Urothelium cell line (cell line): Measurements from ENCODE around the gene HLA-DQA1.
"Not testable (repeated sequence)": the region's sequence is repeated elsewhere in the genome, so short reads cannot be mapped to it uniquely, and the experiment has no call there.

Experiments
- DNase-seq: peaks from one replicate; pipeline ENCODE4 v3.0.0; 2011; ENCODE audit warnings: low spot score, mixed read lengths
- FAIRE-seq: peaks from 2 replicates; lab custom pipeline; 2011; peaks lifted over from hg19 to GRCh38; lab: Jason Lieb, UNC

The HLA-DQA1 gene

DNA sequence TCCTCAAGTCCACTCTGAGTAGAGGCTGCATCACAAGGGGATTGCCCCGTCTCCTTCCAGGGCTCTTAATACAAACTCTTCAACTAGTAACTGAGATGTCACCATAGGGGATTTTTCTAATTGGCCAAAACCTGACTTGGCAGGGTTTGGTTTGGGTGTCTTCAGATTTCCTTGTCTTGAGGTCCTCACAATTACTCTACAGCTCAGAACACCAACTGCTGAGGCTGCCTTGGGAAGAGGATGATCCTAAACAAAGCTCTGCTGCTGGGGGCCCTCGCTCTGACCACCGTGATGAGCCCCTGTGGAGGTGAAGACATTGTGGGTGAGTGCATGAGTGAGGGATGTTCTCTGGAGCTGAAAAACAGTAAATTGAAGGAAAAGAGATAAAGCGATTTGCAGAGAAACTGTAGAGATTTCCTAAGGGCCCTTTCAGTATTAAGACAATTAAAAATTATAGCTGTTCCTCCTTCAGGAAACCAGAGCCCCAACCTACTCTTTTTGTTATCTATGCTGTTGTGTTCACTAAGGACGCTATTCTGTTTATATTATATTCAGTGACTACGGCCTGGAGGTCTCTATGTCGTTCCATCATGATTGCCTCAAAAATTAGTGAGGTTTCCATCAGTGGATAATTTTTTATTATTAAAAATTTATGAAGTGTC, at the start of gene HLA-DQA1:
TSS of gene HLA-DQA1 (plus strand) at position 188 of the 662 bp plus-strand sequence. CDS start at position 241, 53 bp downstream.
- FAIRE-seq (no peak), DNase-seq (no peak)

DNA sequence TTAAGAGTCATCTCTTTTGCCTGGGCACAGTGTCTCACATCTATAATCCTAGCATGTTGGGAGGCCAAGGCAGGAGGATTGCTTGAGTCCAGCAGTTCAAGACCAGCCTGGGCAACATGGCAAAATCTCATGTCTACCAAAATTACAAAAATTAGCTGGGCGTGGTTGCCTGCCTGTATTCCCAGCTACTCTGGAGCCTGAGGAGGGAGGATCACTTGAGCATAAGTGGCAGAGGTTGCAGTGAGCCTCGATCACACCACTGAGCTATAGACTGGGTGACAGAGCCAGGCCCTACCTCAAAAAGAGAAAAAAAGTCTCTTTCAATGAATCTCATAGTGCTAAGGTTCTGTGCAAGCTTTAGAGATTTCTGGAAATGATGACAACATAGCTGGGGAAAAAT, 49.0 kb upstream of the HLA-DQA1 start:
- FAIRE-seq (no peak), DNase-seq (no peak)

DNA sequence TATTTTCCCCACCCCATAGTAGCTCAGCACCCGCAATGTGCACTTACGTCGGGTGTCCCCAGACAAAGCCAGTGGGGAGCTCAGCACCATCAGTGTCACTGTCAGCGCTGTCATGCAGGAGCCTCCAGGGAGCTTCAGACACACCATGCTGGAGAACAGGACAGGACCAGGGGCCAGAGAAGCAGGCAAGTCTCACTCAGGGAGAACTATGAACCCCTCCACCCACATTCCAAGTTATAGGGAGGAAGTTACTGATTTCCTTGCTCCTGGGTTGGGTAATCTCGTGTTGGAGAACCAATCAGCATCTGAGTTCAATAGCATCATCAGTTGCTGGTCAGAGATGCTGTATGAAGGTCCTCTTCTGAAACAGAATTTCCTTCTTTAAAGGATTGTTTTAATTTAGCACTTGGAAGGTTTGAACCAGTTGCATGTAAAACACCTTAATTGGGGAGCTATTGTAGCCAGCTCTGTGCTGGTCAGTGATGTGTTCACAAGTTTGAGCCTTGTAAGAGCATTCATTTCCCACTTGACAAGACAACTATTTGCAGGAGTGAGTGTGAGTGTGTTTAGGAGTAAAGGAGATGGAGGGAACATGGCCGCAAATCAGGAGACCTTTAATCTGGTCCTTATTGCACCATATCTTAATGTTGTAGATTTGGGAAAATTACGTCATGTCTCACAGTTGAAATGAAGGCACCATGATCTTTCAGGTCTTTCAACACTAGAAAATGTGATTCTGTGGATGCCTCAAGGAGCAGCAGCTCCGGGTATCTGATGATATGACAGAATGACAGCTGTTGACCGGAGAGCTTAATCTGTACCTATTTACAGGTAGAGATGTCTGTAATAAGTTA, 47.4 kb upstream of the HLA-DQA1 start, which contains the start of gene HLA-DRB1:
TSS of gene HLA-DRB1 (minus strand) at position 253 of the 854 bp plus-strand sequence. CDS start at position 147, 106 bp downstream.
- no peak for DNase-seq
- FAIRE-seq: peak; percentile 94

DNA sequence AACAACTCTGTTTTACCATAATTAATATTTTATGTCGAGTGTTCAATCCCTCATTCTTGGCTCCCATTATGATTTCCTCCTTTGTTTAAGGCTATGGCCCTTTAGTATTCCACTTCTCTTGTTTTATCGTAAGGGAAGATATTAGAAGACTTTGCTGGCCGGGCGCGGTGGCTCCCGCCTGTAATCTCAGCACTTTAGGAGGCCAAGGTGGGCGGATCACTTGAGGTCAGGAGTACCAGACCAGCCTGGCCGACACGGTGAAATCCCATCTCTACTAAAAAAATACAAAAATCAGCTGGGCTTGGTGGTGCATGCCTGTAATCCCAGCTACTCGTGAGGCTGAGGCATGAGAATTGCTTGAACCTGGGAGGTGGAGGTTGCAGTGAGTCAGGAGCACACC, 46.5 kb upstream of the HLA-DQA1 start:
- DNase-seq, FAIRE-seq: not testable (repeated sequence)

DNA sequence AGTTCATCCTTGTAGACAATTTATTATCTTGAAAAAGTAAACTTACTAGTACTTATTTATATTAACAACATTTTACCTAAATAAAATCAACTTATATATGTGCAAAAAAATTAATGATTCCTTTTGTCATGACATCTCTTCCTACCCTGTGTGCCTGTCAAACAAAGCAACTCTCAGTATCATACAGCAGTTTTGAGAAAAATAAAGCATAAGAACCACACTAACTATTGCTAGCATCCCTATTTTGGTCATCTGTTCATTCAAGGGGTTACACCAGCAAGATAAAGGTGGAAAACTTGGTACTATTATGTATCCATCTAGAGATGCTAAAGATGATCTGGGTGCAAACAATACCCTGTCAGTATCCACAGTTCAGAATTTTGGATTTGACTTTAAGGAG, 40.2 kb upstream of the HLA-DQA1 start:
- no peak for DNase-seq
- FAIRE-seq: no peak

DNA sequence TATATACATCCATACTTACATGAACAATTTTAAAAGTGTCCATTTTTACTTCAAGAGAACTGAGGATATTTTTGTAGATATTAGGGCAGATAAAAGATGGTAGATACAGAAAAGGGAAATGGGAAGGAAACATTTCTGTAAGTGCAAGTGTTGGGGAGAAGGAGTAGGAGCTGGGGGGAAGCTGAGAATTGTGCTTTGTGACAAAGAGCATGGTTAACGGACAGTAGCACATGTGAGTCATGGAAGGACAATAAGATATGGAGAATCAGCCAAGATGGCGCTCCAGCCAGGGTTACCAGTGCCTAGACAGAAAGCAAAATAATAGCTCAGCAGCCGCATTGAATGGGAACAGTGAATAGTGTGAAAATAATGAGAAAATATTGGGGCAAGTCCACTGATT, 34.8 kb upstream of the HLA-DQA1 start:
- FAIRE-seq (no peak), DNase-seq (no peak)

DNA sequence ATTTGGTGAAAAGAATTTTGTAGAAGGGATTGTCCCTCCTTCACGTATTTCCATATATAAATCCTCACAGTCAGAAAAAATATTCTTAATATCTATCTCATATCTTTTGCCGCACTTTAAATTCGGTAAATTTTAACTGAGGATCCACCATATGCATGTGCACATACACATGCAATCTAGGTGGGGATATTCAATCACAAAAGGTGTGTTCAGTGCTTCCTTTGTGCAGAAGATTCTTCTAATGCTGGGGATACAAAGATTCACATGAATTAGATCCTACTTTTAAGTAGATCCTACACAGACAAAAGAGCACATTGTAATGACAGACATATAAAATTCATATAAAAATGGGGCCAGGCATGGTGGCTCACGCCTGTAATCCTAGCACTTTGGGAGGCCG, 34.0 kb upstream of the HLA-DQA1 start:
- FAIRE-seq: no peak
- DNase-seq: no peak

DNA sequence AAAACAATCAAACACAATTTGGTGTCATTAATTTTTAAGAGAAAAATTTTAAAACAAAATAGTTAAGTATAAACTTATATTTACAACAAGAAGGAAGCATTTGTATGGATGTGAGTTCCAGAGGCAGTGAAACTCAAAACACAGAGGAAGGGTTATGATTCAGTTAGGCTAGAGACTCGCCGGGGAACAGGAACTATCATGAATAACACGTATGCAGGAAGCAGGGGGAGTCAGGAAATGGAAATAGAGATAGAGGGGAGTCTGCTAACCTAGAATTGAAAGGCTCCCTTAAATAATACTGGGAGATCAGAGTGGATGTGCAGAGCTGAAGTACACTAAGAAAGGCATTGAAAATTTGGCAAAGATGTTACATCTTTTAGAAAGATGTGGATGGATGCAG, 33.3 kb upstream of the HLA-DQA1 start:
- FAIRE-seq: no peak
- no peak for DNase-seq

DNA sequence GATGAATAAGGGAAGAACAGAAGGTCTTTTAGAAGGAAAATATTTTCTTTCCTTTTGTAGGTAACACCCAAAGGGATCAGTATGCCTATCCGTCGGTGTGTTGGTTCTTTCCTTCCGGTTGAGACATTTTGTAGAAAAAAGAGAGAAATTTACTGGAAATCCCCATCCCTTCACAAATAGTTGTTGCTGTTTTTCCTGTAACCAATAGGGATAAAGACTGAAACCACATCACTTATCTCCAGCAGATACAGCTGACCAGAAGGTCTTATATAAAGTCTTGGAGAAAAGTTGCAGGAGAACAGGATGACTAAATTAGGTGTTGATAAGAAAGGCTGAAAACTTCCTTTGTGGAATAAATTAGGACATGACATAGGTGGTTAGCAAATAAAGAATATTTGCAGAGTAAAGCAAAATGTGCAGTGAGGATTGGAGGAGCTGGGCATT, 32.8 kb upstream of the HLA-DQA1 start:
- no peak for DNase-seq
- no peak for FAIRE-seq

DNA sequence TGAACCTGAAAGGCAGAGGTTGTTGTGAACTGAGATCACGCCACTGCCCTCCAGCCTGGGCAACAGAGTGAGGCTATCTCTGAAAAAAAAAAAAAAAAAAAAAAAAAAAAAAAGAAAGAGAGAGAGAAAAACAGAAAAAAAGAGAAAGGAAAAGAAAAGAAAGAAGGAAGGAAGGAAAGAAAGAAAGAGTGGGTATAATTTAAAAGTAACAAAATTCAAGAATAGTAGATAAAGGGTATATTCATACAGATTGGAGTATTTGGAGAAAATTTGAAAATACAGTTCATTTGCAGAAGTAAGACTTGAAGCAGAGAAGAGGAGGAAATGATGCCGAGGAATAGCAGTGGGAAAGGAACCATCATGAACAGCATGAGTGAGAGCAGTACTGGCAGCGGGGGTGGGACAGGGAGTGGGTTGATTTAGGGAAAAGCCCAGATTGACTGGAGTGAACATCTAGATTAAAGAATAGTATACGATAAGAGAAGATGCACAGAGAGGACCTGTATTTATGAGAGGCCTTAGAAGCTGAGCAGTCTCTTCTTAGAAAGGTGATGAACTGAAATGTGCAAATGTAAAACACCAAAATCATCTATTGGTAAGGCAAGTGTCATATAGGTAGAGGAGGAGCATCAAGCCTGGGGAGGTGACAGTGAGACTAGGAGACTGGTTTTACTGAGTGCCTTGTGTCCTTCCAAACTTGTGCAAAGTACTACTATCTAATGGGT, 29.8 kb upstream of the HLA-DQA1 start:
- no peak for FAIRE-seq
- DNase-seq: no peak

DNA sequence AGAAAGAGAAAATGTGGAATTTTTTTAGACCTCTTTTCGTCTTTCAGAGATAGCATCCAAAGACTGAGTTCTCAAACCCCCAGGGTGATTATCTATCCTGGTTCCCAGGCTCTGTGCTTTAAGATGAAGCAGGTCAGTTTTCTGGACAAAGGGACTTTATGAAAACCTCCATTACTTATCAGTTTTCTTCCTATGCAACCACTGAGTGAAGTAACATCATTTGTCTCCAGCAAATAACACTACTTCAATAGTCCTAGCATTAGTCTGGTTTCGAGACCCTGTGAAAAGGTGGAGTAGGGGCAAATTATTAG, 29.3 kb upstream of the HLA-DQA1 start:
- FAIRE-seq: no peak
- no peak for DNase-seq

DNA sequence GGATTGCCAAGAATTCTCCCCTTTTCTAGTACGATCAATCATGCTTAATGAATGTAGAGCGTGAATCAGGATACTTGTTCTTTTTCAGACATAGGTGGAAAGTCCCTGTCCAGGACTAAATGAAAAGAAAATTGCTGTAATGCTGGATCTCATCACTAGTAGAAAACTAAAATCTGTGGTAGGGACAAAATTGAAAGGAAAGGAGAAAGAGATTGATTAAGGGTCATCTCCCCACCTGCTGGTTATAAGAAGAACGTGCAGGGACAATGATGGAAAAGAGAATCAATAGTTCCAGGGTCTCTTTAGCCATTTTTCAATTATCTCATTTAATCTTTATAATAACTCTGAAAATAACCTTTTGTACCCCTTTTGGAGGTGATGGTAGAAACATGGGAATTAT, 28.8 kb upstream of the HLA-DQA1 start:
- FAIRE-seq (no peak), DNase-seq (no peak)

DNA sequence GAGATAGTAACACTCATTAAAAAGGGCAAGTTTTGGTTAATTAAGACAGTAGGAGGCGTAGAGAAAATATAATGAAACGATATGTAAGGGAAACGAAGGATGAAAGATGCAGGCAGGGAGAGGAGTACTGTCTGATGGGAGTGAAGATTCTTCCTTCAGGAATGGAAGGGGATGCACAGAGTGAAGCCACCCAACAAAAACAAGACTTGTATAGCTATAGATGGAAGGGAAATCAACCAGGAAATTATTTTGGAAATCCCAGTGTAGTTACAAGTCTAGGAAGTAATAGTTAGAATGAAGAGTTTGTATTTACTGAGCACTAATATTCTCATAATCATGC, 27.8 kb upstream of the HLA-DQA1 start:
- no peak for FAIRE-seq
- no peak for DNase-seq

DNA sequence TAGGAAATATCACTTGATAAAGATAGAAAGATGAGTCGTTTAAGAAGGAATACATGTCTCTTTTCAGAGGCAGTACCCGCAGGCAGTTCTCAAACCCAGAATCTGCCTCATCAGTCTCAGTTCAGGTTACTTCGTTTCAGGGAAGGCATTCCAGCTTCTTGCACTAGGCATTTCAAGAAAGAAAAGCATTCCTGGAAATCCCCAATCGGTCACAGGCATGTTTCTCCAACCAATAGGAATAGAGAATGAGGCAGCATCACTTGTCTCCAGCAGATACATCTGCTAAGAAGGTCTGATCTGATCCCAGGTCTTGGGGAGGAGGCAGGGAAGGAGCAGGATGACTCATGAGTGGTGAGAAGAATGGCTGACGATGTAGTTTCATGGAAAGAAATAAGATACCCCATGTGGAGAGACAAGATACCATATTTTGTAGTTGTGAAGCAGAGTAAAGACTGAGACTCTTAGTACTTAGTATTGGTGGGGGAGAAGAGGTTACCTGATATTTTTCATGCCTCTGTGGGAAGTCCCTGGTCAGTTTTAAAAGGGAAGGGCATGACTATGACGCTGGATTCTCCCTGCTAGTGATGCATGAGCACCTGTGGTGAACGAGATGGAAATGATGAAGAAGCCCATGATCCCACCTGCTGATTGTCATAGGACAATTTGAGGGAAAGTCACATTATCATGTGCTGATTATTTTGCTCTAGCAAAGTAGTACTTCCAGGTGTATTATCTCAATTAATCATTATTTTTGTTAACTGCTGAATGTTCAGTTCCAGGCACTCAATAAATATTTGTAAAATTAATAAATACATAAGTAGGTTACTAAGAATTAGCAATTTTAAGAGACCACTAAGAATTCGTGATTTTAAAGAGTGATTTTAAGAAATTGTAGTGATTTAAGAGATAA, 27.2 kb upstream of the HLA-DQA1 start:
- peak; percentile 88 for FAIRE-seq
- peak; percentile 78 for DNase-seq

DNA sequence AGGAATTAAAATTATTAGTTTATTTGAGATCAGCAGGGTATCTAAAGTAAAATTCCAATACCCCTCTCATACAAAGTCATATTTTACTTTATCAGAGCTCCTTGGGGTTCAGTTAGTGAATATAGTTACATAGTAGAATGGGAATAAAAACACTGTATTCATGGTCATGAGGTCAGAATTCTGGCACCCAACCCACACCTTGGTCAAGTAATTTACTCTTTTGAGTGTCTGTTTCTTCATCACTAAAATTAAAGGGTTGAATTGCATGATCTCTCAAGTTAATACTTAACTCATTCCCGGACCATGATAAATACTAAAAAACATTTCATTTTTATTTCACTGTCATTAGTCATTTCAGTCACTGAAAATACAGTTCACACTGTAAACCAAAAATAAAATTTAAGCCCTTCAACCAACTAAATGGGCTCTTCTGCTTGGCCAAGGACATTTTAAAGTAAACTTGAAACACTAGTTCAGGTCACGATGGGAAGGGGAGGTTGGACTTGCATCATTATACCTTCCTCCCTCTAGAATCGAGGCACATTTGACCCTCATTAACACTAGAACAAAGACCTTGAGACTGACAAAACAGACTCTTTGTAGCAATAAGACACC, 26.4 kb upstream of the HLA-DQA1 start:
- no peak for DNase-seq

DNA sequence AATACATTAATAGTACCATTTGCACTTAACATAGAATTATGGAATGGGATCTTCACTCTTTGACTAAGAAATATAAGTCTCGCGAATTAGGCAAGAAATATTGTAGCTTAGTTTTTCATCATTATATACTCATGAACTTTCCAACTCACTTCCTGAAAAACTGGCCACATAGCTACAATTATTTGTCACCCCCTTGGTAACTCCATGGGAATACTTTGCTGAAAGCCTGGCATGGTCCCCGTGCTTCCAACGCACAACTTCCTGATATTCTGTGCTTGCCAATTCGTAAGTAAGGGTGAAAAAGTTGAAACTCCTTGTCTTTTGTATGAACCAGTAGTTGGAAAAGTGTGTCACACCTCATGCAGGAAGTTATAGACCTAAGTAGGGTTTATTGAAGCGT, 23.7 kb upstream of the HLA-DQA1 start:
- FAIRE-seq (no peak), DNase-seq (no peak)

More for the DNA sequence above, 26.4 kb upstream of the HLA-DQA1 start:
- FAIRE-seq: no peak

DNA sequence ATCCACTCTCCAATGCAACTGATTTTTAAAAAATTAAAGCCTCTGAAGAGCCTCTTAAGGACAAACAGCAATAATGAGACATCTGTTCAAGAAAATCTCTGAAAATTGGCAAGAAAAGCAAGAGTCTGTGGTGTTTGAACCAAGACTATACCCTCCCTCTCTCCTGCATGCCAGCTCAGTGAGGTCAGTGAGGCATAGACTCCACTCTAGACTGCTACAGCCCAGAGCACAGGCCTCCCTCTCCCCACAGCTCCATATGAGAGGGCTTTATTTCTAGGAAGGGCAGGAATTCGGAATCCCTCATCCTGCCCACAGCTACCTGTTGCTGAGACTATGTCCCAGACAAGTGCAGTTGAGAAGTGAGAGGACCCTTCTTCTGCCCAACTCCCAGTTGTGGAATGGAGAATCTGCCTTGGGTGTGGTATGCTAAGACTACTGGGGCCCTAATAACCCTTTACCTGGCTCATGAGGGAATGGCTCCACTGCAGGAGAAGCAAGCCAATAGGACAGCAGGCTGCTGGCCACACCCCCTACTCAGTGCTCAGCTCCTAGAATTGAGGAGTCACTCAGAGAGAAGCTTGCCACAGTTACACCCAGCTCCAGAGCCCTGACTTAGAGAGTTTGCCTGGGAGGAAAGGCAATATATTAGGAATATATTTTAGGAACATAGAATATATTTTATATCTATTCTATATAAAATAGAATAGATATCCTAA, 22.7 kb upstream of the HLA-DQA1 start:
- FAIRE-seq (no peak), DNase-seq (peak; percentile 21)

DNA sequence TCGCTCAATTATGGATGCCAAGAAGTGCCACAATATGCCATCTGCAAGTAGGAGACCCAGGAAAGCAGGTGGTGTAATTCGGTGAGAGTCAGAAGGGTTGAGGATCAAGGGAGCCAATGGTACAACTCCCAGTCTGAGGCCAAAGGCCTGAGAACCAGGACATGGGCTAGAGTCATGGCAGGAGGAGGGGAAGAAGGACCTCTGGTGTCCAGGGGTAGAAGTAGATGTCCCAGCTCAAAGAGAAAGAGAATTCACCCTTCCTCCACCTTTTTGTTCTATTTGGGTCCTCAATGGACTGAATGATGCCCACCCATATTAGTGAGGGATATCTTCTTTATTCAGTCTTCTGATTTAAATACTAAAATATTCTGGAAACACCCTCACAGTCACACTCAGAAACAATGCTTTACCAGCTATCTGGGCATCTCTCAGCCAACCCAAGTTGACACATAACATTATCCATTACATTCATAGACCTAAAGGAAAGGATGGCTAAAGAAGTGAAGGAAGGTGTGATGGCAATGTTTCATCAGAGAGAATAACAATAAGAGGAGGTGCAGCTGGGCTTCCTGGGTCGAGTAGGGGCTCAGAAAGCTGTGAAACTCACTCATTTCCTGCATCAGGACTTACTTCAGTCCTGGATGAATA, 21.2 kb upstream of the HLA-DQA1 start:
- DNase-seq (no peak), FAIRE-seq (no peak)

DNA sequence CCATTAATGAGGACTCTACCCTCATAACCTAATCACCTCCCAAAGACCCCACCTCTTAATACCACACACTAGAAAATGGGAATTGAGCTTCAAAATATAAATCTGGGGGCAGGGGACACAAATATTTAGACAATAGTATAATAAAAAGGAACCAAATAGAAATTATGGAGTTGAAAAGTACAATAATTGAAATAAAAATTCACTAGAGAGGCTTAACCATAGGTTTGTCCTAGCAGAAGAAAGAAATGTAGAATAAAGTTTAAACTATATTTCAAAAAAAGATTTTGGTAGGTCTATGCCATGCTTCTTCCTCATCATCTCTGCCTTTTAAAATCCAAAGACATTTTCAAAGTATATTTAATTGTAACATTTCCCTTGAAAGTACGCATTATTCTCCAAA, 19.5 kb upstream of the HLA-DQA1 start:
- DNase-seq (no peak), FAIRE-seq (no peak)
